ENCODE results near the gene PICALM. TPM values are rescaled to one million over a fixed set of nuclear protein-coding genes. Genes with fewer than 3 reads are reported as not detected.

Gene PICALM
- total and polyA plus RNA-seq, 10 of the 15 experiments (the other 5 are each of a cell fraction or from before 2014, with no cell fraction given) = 4.3 to 150 (median 41.8) TPM

- no peak for TF ChIP-seq NFYB (IDR thresholded peaks at IDR 0.05; ENCODE audit: insufficient read depth, low read depth, low read length)
- TF ChIP-seq SUPT20H (IDR thresholded peaks at IDR 0.05; ENCODE audit: borderline replicate concordance, control insufficient read depth, low read depth, low read length) = no peak
- no peak for TF ChIP-seq FOS (IDR thresholded peaks at IDR 0.05; ENCODE audit: borderline replicate concordance, extremely low read depth, insufficient read length)
- no peak for TF ChIP-seq RAD51 (IDR thresholded peaks at IDR 0.05)
- no peak for TF ChIP-seq USF2 (IDR thresholded peaks at IDR 0.05; ENCODE audit: borderline replicate concordance, low read depth, low read length)
- no peak for TF ChIP-seq CHD4 (IDR thresholded peaks at IDR 0.05)
Measured at GRCh38 chr11:86047275-86047991, 21.5 kb downstream of the PICALM start (continued).

DNA sequence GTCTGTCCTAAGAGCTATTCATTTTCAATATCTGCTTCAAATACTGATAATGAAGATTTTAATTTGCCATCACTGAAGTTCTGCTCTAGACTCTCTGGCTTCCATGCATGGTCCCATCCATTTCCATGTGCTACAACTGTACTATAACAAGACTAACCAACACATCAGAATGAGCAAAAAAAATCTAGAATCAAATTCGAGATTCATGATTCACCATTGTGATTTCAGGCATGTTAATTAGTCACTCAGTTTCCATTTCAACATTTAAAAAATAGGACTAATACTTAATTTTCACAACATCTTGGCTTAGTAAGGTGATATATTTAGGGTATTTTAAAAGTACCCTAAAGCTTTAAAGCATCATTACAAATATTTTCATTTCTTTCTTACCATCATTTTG is 22.8 kb downstream of the PICALM start:
- ATAC-seq = no peak
- Histone ChIP-seq H4K20me1 (ENCODE audit: control insufficient read depth, insufficient read depth) (no peaks in the 10 kb centered on the region), H3K79me2 (ENCODE audit: control insufficient read depth, insufficient read depth, low read length) (peaks cover 100% of the 10 kb centered on the region), H3K27ac (ENCODE audit: control insufficient read depth, insufficient read depth) (no peak overlapping the region), H3K9ac (ENCODE audit: control insufficient read depth, insufficient read depth, low read length) (no peak overlapping the region), H3K9me3 (replicated peaks; ENCODE audit: control insufficient read depth, insufficient read depth, low read length) (no peaks in the 10 kb centered on the region; the same call in 1 of the 3 replicates), H2AFZ (ENCODE audit: control insufficient read depth, low read depth, low read length) (no peak overlapping the region), H3K36me3 (ENCODE audit: control insufficient read depth in 2 of 2, insufficient read depth in 2 of 2, low read length in 1 of 2) (no peaks in the 10 kb centered on the region), H3K27me3 (replicated peaks in 1 of 2; ENCODE audit: control insufficient read depth in 2 of 2, insufficient read depth in 2 of 2, low read length in 1 of 2) (no peaks in the 10 kb centered on the region), H3K4me2 (ENCODE audit: control insufficient read depth, insufficient read depth) (no peak overlapping the region), H3K4me3 (no peak overlapping the region), H3K4me1 (ENCODE audit: control insufficient read depth, insufficient read depth, low read length) (peaks cover 55% of the 10 kb centered on the region)
- ChIA-PET SMC1A (ENCODE audit: uncharacterized antibody, unreplicated experiment) (interaction anchor here (0.6 to 1.8 kb wide), 20 partner anchors 10 to 242 kb away, joined by 3 to 13 read pairs (median 3); partner anchors contain the start of gene PICALM), CTCF (interaction anchor here (0.8 to 1.6 kb wide), 6 partner anchors 15 to 246 kb away, joined by 3 to 9 read pairs (median 6); no protein-coding TSS in a partner anchor), POLR2A (interaction anchor here (1.0 to 1.7 kb wide), 2 partner anchors 22 to 156 kb away, joined by 3 to 5 read pairs; no protein-coding TSS in a partner anchor), RAD21 (ENCODE audit: unreplicated experiment) (interaction anchor here (0.8 to 1.8 kb wide), 7 partner anchors 22 to 244 kb away, joined by 3 to 12 read pairs (median 4); partner anchors contain the start of gene PICALM)
- intact Hi-C loops (cut with micrococcal nuclease; ENCODE audit: unreplicated experiment) = no loop called here
- 0% methylated on average over 1 of the region's 1 CpG for WGBS (ENCODE audit: insufficient coverage, insufficient replicate concordance, low lambda C conversion rate, missing lambda C conversion rate)
- no peak for DNase-seq (ENCODE audit: low read depth, low spot score)
- peak; percentile 23 for FAIRE-seq
- in situ Hi-C loops (cut with MboI) = no loop called here
- BruUV-seq (replicated peaks) = TSS peak; percentile 6
- no peak for TF ChIP-seq ZZZ3 (IDR thresholded peaks at IDR 0.05; ENCODE audit: control insufficient read depth, insufficient read length, low read depth)
- no peak for TF ChIP-seq YY1 (IDR thresholded peaks at IDR 0.05; ENCODE audit: low read depth, low read length)
- no peak for TF ChIP-seq GATAD2B (conservative IDR thresholded peaks at IDR 0.05; ENCODE audit: low read depth)
- TF ChIP-seq ETV6 (conservative IDR thresholded peaks at IDR 0.05 in 1 of 2, IDR thresholded peaks at IDR 0.05 in 1 of 2; ENCODE audit: borderline replicate concordance in 1 of 2, low read depth in 1 of 2) = no peak
- no peak for TF ChIP-seq JUNB (IDR thresholded peaks at IDR 0.05)
- TF ChIP-seq TCF12 (IDR thresholded peaks at IDR 0.05; ENCODE audit: low read depth, low read length) = no peak
- TF ChIP-seq STAT1 (conservative IDR thresholded peaks at IDR 0.05) = no peak
- TF ChIP-seq NFIC (IDR thresholded peaks at IDR 0.05; ENCODE audit: low read depth, low read length) = no peak
- no peak for TF ChIP-seq RBBP5 (conservative IDR thresholded peaks at IDR 0.05)
- no peak for TF ChIP-seq CEBPB (IDR thresholded peaks at IDR 0.05; ENCODE audit: borderline replicate concordance in 1 of 2, low read depth in 2 of 2, low read length in 2 of 2)
- no peak for TF ChIP-seq NKRF (conservative IDR thresholded peaks at IDR 0.05)
- TF ChIP-seq SMAD1 (IDR thresholded peaks at IDR 0.05; ENCODE audit: low read depth, partially characterized antibody) = no peak
- TF ChIP-seq, protein P1, sequence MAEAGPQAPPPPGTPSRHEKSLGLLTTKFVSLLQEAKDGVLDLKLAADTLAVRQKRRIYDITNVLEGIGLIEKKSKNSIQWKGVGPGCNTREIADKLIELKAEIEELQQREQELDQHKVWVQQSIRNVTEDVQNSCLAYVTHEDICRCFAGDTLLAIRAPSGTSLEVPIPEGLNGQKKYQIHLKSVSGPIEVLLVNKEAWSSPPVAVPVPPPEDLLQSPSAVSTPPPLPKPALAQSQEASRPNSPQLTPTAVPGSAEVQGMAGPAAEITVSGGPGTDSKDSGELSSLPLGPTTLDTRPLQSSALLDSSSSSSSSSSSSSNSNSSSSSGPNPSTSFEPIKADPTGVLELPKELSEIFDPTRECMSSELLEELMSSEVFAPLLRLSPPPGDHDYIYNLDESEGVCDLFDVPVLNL (IDR thresholded peaks at IDR 0.05; ENCODE audit: low read depth, low read length) = no peak

All from GM12878 (cell line).